Measurements from ENCODE around the gene AHDC1.

The AHDC1 gene

GRCh38 chr1:27650171-27650538 lies 46.2 kb upstream of the AHDC1 start:
- TF ChIP-seq USF1 (IDR thresholded peaks at IDR 0.05): no peak
- TF ChIP-seq CEBPB (IDR thresholded peaks at IDR 0.05): no peak
- TF ChIP-seq YY1 (IDR thresholded peaks at IDR 0.05; ENCODE audit: low read depth): 0 out of 2 replicates have a peak, but pooled peaks have one; percentile 26

- TF ChIP-seq TCF12 (IDR thresholded peaks at IDR 0.05; ENCODE audit: low read depth) (no peak), CREB1 (IDR thresholded peaks at IDR 0.05; ENCODE audit: low read depth) (no peak), NFIC (IDR thresholded peaks at IDR 0.05) (no peak), RAD21 (IDR thresholded peaks at IDR 0.05; ENCODE audit: low read depth) (no peak), CEBPB (IDR thresholded peaks at IDR 0.05) (no peak), TEAD4 (IDR thresholded peaks at IDR 0.05) (no peak), YY1 (IDR thresholded peaks at IDR 0.05; ENCODE audit: low read depth) (no peak), EGR1 (IDR thresholded peaks at IDR 0.05) (no peak), ZBTB7A (IDR thresholded peaks at IDR 0.05; ENCODE audit: low read depth) (no peak)
Measured at GRCh38 chr1:27649306-27649635, 45.3 kb upstream of the AHDC1 start.

GRCh38 chr1:27648602-27649305 lies 44.8 kb upstream of the AHDC1 start:
- TF ChIP-seq RAD21 (IDR thresholded peaks at IDR 0.05; ENCODE audit: low read depth) (no peak), REST (IDR thresholded peaks at IDR 0.05; ENCODE audit: low read depth) (no peak), USF1 (IDR thresholded peaks at IDR 0.05) (no peak), YY1 (IDR thresholded peaks at IDR 0.05; ENCODE audit: low read depth) (no peak), TAF1 (IDR thresholded peaks at IDR 0.05; ENCODE audit: low read depth) (no peak), CREB1 (IDR thresholded peaks at IDR 0.05; ENCODE audit: low read depth) (no peak), MAX (IDR thresholded peaks at IDR 0.05) (no peak), TCF12 (IDR thresholded peaks at IDR 0.05; ENCODE audit: low read depth) (no peak), NFIC (IDR thresholded peaks at IDR 0.05) (no peak), TEAD4 (IDR thresholded peaks at IDR 0.05) (no peak), EGR1 (IDR thresholded peaks at IDR 0.05) (no peak), CEBPB (IDR thresholded peaks at IDR 0.05) (no peak), ZBTB7A (IDR thresholded peaks at IDR 0.05; ENCODE audit: low read depth) (no peak)

- TF ChIP-seq FOXM1 (IDR thresholded peaks at IDR 0.05; ENCODE audit: borderline replicate concordance, low read depth): no peak
- TF ChIP-seq TCF12 (IDR thresholded peaks at IDR 0.05; ENCODE audit: low read depth): no peak
- no peak for TF ChIP-seq TEAD4 (IDR thresholded peaks at IDR 0.05)
- TF ChIP-seq CEBPB (IDR thresholded peaks at IDR 0.05): no peak
- TF ChIP-seq RAD21 (IDR thresholded peaks at IDR 0.05; ENCODE audit: low read depth): no peak
- no peak for TF ChIP-seq EP300 (IDR thresholded peaks at IDR 0.05; ENCODE audit: borderline replicate concordance)
- no peak for TF ChIP-seq EGR1 (IDR thresholded peaks at IDR 0.05)
- TF ChIP-seq USF1 (IDR thresholded peaks at IDR 0.05): no peak
Measured at GRCh38 chr1:27647328-27647727, 43.4 kb upstream of the AHDC1 start.

- TF ChIP-seq EP300 (IDR thresholded peaks at IDR 0.05; ENCODE audit: borderline replicate concordance) (no peak), NFIC (IDR thresholded peaks at IDR 0.05) (no peak), YY1 (IDR thresholded peaks at IDR 0.05; ENCODE audit: low read depth) (no peak), EGR1 (IDR thresholded peaks at IDR 0.05) (no peak), RAD21 (IDR thresholded peaks at IDR 0.05; ENCODE audit: low read depth) (no peak), FOXM1 (IDR thresholded peaks at IDR 0.05; ENCODE audit: borderline replicate concordance, low read depth) (no peak), CREB1 (IDR thresholded peaks at IDR 0.05; ENCODE audit: low read depth) (no peak), REST (IDR thresholded peaks at IDR 0.05; ENCODE audit: low read depth) (no peak), MAX (IDR thresholded peaks at IDR 0.05) (no peak), CEBPB (IDR thresholded peaks at IDR 0.05) (no peak), TAF1 (IDR thresholded peaks at IDR 0.05; ENCODE audit: low read depth) (no peak), TEAD4 (IDR thresholded peaks at IDR 0.05) (no peak), ZBTB7A (IDR thresholded peaks at IDR 0.05; ENCODE audit: low read depth) (no peak)
Measured at GRCh38 chr1:27646676-27647075, 42.7 kb upstream of the AHDC1 start.

- TF ChIP-seq ZBTB7A (IDR thresholded peaks at IDR 0.05; ENCODE audit: low read depth) (no peak), FOXM1 (IDR thresholded peaks at IDR 0.05; ENCODE audit: borderline replicate concordance, low read depth) (no peak), CREB1 (IDR thresholded peaks at IDR 0.05; ENCODE audit: low read depth) (no peak), EGR1 (IDR thresholded peaks at IDR 0.05) (no peak), CEBPB (IDR thresholded peaks at IDR 0.05) (no peak), NFIC (IDR thresholded peaks at IDR 0.05) (no peak), RAD21 (IDR thresholded peaks at IDR 0.05; ENCODE audit: low read depth) (no peak), EP300 (IDR thresholded peaks at IDR 0.05; ENCODE audit: borderline replicate concordance) (no peak), TAF1 (IDR thresholded peaks at IDR 0.05; ENCODE audit: low read depth) (no peak), USF1 (IDR thresholded peaks at IDR 0.05) (no peak)
Measured at GRCh38 chr1:27645071-27645415, 41.1 kb upstream of the AHDC1 start.

Data from Ishikawa (cell line).